Measurements from ENCODE around the gene FAM118A. TPM values are rescaled to one million over a fixed set of nuclear protein-coding genes. Genes with fewer than 3 reads are reported as not detected.
"Not testable (repeated sequence)": the region's sequence is repeated elsewhere in the genome, so short reads cannot be mapped to it uniquely, and the experiment has no call there.

Gene FAM118A
- total RNA-seq, 1 experiment from 2014 or later = 38.4 TPM

GRCh38 chr22:45277720-45278119 is 32.0 kb upstream of the FAM118A start:
- DNase-seq (ENCODE audit: low spot score) = not testable (repeated sequence)
- in situ Hi-C loops (cut with HindIII; ENCODE audit: low sequenced_read_pairs) = loop anchor here (10.0 kb wide), 2 partner anchors 157 to 483 kb away; no protein-coding TSS in a partner anchor

DNA sequence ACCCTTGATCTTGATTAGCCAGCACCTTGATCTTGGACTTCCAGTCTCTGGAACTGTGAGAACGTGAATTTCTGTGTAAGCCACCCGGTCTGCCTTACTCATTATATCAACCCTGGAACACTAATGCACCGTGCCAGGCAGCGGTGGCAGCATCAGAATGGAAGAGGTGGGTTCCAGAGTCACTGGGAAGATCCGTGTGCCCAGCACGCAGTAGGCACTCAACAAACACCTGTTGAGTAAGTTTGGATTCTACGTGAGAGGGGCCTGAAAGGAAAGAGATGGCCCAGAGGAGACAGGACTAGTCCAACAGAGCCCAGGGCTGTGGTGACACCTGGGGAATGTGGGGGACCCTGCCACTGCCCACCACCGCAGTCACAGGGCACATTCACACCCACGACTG is 31.6 kb upstream of the FAM118A start:
- DNase-seq (ENCODE audit: low spot score) = no peak
- in situ Hi-C loops (cut with HindIII; ENCODE audit: low sequenced_read_pairs) = loop anchor here (10.0 kb wide), 2 partner anchors 157 to 483 kb away; no protein-coding TSS in a partner anchor

DNA sequence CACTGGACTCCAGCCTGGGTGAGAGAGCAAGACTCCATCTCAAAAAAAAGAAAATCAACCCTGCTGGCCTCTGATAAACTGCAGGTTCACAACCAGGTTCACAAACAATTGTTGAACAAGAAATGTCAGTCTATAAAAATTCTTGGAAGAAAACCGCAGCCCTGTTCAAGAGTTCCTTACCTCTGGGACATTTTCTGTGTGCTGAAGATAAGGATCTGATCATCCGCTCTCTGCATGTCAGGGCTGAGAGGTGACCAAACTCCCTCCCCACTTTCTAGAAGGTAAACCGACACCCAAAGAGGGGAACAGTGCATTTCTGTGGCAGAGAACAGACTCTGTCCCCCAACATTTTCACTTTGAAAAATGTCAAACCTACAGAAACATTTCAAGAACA is 29.1 kb upstream of the FAM118A start:
- DNase-seq (ENCODE audit: low spot score) = no peak
- in situ Hi-C loops (cut with HindIII; ENCODE audit: low sequenced_read_pairs) = no loop called here

DNA sequence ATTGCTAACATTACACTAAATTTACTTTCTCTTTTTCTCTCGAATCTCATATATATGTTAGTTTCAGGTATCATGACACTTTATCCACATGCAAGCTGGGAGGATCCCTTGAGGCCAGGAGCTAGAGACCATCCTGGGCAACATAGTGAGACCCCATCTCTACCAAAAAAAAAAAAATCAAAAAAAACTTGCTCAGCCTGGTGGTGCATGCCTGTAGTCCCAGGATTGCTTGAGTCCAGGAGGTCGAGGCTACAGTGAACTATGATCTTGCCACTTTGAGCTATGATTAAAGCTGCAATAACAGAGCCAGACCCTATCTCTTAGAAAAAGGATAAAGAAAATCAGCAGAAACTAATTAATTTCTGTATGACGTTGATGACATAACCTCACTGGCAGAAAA is 28.7 kb upstream of the FAM118A start:
- in situ Hi-C loops (cut with HindIII; ENCODE audit: low sequenced_read_pairs) = no loop called here

GRCh38 chr22:45284705-45285262 is 24.9 kb upstream of the FAM118A start, which contains the start of gene UPK3A:
TSS of gene UPK3A (plus strand) at chr22:45284949. CDS start at chr22:45285014, 65 bp downstream.
- in situ Hi-C loops (cut with HindIII; ENCODE audit: low sequenced_read_pairs) = no loop called here
- peak; percentile 74 for DNase-seq (ENCODE audit: low spot score)

More for the DNA sequence above, 28.7 kb upstream of the FAM118A start:
- DNase-seq (ENCODE audit: low spot score) = no peak

DNA sequence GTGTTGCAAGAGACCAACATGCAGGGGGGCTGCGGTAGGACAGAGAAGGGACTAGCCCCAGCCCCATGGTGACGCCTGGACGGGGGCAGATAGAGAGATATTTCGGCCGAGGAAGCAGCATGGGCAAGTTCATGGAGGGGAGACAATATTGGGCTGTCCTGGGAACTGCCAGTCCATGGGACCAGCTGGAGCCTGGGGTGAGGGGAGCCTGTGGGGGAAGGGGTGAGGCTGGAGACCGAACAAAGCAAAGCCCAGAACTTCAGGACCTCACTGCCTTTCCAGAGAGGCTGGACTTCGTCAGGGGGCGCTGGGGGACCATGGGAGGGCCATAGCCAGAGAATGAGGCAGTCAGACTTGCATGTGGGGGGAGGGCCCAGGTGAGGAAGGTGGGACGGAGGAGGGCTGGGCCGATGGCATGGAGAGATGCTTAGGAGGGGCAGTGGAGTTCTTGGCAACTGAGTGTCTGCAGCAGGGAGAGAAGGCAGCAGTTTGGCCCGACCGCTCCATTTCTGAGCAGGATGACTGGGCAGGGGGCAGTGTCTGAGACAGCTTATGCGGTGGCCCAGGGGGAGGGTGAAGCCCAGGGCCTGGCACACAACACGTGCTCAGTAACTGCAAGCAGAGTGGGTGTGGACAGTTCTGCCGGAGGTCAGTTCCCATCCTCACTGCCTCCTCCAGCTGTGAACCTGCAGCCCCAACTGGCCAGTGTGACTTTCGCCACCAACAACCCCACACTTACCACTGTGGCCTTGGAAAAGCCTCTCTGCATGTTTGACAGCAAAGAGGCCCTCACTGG is 24.3 kb upstream of the FAM118A start:
- in situ Hi-C loops (cut with HindIII; ENCODE audit: low sequenced_read_pairs) = no loop called here
- DNase-seq (ENCODE audit: low spot score) = peak; percentile 8

- DNase-seq (ENCODE audit: low spot score) = no peak
- in situ Hi-C loops (cut with HindIII; ENCODE audit: low sequenced_read_pairs) = no loop called here
Measured at GRCh38 chr22:45286854-45287551, 22.7 kb upstream of the FAM118A start.

DNA sequence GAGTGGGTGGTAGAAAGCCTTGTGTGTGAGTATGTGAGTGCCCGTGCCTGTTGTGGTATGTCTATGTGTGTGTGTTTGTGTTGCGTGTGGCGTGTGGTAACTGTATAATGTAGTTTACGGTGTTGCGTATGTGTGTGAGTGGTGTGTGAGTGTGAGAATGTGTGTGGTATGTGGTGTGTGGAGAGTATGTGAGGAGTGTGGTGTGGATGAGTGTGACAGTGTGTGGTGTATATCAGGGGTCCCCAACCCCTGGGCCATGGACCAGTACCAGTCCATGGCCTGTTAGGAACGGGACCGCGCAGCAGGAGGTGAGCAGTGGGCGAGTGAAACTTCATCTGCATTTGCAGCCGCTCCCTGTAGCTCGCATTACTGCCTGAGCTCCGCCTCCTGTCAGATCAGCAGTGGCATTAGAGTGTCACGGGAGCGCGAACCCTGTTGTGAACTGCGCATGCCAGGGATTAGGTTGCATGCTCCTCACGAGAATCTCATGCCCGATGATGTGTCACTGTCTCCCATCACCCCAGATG is 19.3 kb upstream of the FAM118A start:
- no peak for DNase-seq (ENCODE audit: low spot score)
- in situ Hi-C loops (cut with HindIII; ENCODE audit: low sequenced_read_pairs) = no loop called here

DNA sequence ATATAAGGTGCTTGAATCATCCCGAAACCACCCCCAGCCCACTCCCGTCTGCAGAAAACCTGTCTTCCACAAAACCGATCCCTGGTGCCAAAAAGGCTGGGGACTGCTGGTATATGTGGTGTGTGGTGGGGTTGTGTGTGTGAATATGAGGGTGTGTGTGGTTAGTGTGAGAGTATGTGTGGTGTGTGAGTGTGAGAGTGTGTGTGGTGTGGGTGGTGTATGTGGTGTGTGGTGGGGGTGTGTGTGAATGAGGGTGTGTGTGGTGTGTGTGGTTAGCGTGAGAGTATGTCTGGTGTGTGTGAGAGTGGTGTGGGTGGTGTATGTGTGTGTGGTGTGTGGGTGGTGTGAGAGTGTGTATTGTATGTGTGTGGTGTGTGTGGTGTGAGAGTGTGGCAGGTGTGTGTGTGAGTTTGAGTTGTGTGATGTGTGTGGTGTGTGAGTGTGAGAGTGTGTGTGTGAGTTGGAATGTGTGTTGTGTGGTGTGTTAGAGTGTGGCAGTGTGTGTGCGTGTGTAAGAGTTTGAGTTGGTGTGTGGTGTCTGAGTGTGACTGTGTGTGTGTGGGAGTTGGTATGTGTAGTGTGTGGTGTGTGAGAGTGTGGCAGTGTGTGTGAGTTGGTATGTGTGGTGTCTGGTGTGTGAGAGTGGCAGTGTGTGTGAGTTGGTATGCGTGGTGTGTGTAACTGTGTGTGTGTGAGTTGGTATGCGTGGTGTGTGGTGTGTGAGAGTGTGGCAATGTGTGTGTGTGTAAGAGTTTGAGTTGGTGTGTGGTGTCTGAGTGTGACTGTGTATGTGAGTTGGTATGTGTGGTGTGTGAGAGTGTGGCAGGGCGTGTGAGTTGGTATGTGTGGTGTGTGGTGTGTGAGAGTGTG is 18.4 kb upstream of the FAM118A start:
- no peak for DNase-seq (ENCODE audit: low spot score)

DNA sequence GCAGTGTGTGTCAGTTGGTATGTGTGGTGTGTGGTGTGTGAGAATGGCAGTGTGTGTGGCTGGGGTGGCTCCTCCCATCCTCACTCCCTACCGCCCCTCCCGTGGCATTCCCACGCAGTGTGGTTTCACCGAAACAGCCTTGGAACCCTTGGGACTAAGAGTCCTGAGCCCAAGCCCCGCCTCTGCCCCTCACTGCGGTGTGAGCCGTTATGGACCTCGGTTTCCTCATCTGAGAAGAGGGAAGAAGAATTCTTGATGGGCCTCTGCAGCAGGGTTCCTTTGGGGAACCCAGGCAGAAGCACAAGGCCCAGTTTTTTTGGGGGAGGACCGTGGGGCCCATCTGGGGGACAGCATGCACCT is 17.8 kb upstream of the FAM118A start:
- no peak for DNase-seq (ENCODE audit: low spot score)
- in situ Hi-C loops (cut with HindIII; ENCODE audit: low sequenced_read_pairs) = no loop called here

More for the DNA sequence above, 18.4 kb upstream of the FAM118A start:
- in situ Hi-C loops (cut with HindIII; ENCODE audit: low sequenced_read_pairs) = no loop called here

GRCh38 chr22:45292731-45293442 is 16.8 kb upstream of the FAM118A start:
- DNase-seq (ENCODE audit: low spot score) = no peak
- in situ Hi-C loops (cut with HindIII; ENCODE audit: low sequenced_read_pairs) = no loop called here

DNA sequence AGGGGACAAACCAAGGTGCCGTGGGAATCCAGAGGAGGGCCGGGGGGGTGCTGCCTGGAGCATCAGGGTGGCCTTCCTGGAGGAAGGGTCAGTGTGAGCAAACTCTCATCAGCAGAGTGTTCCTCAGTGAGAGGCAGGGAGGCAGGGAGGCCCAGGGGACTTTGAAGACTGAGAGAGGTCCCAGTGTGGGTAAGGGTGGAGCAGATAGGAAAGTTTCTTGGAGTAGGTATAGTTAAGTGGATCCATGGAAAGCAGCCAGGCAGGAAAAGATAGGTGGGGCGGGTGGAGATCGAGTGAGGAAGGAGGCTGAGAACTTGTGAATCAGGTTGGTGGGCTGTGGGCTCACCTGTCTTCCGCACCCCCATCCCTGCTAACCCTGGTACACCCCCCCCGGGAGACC is 15.7 kb upstream of the FAM118A start:
- no peak for DNase-seq (ENCODE audit: low spot score)
- in situ Hi-C loops (cut with HindIII; ENCODE audit: low sequenced_read_pairs) = no loop called here

DNA sequence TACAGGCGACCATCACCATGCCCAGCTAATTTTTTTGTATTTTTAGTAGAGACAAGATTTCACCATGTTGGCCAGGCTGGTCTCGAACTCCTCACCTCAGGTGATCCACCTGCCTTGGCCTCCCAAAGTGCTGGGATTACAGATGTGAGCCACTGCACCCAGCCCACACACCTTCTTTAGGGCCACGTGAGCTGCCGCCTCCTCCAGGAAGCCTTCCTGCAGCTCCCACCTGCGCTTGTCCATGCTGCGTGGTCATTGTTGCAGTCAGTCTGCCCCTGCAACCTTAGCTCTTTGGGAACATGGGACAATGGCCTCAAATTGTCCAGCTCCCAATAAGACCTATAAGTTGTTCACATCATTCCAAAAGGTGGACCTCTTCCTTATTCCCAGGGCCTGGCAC is 14.7 kb upstream of the FAM118A start:
- in situ Hi-C loops (cut with HindIII; ENCODE audit: low sequenced_read_pairs); DNase-seq (ENCODE audit: low spot score): not testable (repeated sequence)

DNA sequence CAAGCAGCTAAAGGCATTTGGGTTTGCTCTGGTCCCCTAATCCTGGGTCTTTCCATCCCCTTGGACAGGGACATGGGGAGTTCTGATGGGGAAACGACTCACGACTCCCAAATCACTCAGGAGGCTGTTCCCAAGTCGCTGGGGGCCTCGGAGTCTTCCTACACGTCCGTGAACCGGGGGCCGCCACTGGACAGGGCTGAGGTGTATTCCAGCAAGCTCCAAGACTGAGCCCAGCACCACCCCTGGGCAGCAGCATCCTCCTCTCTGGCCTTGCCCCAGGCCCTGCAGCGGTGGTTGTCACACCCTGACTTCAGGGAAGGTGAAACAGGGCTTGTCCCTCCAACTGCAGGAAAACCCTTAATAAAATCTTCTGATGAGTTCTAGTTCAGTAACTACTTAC is 14.2 kb upstream of the FAM118A start:
- no peak for DNase-seq (ENCODE audit: low spot score)
- in situ Hi-C loops (cut with HindIII; ENCODE audit: low sequenced_read_pairs) = no loop called here

GRCh38 chr22:45296628-45297297 is 13.0 kb upstream of the FAM118A start:
- no peak for DNase-seq (ENCODE audit: low spot score)
- in situ Hi-C loops (cut with HindIII; ENCODE audit: low sequenced_read_pairs) = no loop called here

DNA sequence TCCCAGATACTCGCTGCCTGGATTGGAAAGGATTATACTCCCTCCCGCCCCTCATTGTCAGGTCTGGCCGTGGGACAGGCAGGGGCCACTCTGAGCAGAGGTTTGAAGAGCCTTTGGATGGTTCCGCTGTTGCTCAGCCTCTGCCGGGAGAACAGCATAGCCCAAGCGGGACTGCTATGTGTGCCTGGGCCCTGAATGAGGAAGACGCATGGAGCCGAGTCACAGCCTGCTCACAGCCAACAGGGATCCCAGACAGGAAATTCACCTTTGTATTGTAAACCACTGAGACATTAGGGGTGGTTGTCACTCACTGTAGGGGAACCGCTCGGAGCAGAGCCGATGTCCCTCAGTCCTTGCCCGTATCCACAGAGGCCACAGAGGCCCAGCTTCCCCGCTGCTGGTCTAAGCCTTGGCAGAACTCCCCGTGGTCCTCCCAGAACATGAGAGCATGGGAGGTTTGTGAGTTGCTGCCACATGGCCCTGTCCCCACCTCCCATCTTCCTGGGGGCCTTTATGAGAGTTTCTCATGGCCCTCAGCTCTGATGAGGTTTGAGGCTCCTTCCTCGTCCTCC is 10.7 kb upstream of the FAM118A start:
- in situ Hi-C loops (cut with HindIII; ENCODE audit: low sequenced_read_pairs) = no loop called here
- DNase-seq (ENCODE audit: low spot score) = no peak

- in situ Hi-C loops (cut with HindIII; ENCODE audit: low sequenced_read_pairs) = no loop called here
- DNase-seq (ENCODE audit: low spot score) = no peak
Measured at GRCh38 chr22:45302751-45303150, 7.0 kb upstream of the FAM118A start.

DNA sequence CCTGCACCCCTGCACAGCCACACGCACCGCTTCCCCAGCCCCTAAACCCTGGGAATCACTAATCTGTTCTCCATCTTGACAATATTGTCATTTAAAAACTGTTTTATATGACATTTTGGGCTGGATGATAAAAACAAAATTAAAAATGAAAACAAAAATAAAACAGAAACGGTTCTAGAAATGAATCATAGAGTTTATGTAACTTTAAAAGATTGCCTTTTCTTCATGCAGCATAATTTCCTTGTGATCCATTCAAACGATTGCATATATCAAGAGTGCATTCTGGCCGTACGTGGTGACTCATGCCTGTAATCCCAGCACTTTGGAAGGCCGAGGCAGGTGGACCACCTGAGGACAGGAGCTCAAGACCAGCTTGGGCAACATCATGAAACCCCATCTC is 6.6 kb upstream of the FAM118A start:
- in situ Hi-C loops (cut with HindIII; ENCODE audit: low sequenced_read_pairs) = no loop called here
- DNase-seq (ENCODE audit: low spot score) = no peak

Data from G401 (cell line).